IPS-11a (cell line): ENCODE results near the gene ATP5IF1.
A peak's percentile ranks its signal among the peaks of the same experiment; 100 is the strongest.

Experiments
- H3K4me3 ChIP-seq: one replicate; pipeline ENCODE4 v1.5.1; 2013; ENCODE audit warnings: low read depth, low read length, control low read depth

ATP5IF1 gene

DNA sequence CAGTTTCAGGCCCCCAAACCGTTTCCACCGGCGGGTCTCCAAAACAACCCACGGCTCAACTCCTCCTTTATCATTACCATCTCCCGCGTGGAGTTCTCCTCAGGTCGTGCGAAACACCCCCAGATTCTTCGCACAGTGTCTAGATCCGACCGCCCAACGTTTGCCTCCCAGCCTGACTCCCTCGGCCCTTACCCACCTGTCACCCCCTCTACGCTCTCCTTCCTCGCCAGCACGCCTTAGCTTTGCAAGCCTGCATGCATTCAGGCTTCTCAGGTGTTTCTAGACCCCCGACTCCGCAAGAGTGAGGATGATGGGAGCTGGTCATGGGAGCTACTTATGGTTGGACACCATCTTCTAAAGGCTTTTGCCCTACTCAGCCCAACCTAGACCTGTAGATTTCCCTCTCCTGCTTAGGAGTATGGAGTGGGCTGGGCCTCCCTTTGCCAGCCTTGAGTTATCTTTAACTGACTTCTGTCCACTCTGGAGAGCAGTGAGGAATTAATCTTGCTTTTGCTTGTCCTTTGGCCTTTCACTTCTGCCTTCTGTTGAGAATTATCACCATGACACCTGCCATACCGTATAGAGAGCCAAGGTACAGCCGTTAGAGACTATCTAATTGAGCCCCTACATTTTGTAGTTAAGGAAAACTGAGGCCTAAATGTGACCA lies 865 bp downstream of the ATP5IF1 start:
- H3K4me3 ChIP-seq, result peak overlapping the region; percentile 99

DNA sequence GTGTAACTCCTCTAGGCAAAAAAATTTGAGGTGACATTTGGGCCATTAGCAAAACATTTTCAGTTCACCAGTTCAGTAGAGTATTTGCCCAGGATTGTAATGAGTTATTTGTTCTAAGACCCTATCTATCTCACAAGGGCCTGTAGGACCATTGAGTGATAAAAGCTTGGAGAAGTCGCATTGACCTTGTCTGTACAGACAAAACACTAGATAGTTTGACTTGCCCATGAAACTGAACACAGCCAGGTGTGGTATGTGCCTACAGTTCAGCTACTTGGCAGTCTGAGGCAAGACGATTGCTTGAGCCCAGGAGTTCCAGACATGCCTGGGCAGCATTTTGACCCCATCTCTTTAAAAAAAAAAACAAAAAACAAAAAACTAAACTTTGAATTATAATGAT lies 3.1 kb downstream of the ATP5IF1 start:
- H3K4me3 ChIP-seq, result no peak overlapping the region

DNA sequence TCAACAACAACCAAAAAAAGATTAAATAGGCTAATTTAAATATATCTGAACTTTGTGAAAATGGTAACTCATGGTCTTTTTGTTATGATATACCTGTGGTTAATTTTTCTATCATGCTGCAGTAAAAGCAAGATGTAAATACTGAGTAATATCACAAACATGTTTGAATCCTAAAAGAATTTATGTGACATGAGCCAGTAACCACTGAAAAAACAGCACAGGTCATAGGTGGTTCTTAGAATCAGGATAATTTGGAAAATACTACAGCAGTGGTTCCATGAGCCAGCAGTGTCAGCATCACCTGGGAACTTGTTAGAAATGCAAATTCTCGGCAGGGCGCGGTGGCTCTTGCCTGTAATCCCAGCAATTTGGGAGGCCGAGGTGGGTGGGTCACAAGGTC lies 4.1 kb downstream of the ATP5IF1 start:
- no peak overlapping the region for H3K4me3 ChIP-seq

DNA sequence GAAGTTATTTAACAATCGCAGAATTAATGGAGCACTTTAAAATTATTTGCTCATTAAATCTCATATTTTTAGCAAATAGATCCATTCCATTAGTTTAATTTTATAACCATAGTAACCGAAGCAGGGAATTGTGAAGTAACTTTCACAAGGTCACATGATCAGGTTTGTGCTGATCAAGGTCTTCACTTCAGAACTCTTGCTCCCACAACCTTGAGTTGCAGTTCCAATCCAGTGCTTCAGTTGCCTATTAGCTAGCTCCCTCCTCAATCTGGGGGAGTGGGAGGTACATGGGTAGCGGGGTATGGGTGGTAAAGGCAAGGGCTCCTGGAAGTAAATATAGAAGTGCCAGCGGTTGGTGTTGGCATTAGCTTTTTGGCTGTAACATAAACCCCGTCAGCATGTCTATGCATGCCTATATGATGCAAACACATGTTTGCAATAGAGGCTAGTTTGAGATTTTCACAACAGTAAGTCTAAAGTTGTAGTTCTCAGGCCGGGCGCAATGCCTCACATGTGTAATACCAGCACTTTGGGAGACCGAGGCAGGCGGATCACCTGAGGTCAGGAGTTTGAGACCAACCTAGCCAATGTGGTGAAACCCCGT lies 5.8 kb downstream of the ATP5IF1 start:
- H3K4me3 ChIP-seq, result no peak overlapping the region

DNA sequence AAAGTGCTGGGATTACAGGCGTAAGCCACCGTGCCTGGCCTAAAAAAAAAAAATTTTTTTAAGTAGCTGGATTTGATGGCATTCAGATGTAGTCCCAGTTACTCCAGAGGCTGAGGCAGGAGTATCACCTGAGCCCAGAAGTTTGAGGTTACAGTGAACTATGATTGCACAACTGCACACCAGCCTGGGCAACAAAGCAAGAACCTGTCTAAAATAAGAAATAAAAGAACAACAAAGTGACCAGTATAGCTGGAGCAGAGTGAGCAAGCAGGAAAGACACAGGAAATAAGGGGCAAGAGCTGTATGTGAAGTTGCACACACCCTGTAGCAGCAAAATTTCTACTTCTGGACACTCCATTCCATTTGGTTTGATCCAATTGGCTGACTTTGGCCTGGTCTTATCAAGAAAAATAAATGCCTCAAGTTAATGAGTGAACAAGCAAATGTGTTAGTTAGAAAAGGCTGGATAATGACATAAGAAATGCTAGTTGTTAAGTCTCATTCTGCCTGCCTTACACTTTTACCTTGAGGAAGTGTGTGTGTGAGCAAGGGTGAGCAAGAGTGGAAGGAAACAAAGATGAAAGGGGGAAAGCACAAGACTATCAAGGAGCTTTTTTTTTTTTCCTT lies 7.9 kb downstream of the ATP5IF1 start:
- no peak overlapping the region for H3K4me3 ChIP-seq

DNA sequence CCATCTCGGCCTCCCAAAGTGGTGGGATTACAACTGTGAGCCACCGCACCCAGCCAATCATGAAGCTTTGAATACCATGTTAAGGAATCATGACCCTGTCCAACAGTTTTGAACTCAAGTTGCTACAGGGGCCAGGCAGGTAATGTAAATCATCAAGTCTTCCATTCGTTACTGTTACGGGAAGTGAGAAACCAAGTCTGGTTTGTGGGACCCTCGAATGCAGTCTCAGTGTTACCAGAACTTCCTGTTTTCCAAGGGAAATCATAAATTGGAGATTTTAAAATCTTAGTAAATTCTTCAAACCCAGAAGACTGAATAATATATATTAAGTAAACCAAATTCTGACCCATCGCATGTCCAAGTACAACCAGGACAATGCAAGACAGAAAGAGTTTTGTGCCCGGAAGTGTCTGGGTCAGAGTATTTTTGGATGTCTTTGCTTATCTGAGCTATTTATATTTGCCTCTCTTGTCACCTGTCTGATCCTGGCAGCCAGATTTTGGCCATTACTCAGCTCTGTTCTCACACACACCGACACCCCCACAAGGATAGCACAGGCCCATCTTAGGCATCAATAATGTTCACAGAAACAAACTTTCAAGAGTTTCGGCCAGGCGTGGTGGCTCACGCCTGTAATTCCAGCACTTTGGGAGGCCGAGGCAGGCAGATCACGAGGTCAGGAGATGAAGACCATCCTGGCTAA lies 8.8 kb downstream of the ATP5IF1 start:
- H3K4me3 ChIP-seq, result no peak overlapping the region

DNA sequence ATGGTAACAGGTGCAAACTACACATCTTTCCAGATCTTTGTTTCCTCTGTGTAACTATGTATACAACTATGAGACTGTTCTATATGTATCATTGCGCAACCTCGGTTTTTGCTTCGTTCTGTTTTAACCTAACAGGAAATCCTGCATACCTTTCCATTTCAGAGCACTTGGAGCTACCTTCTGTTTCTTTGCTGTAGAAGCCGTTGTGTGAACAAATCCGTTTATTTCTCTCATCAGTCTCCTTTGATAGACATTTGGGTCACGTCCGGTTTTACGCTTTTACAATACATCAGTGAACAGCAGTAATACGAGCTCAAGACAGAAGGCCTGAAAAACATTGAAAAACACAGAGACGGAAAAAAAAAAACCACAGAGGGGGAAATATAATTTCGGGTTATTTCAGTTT lies 10.5 kb downstream of the ATP5IF1 start:
- peak overlapping the region; percentile 35 for H3K4me3 ChIP-seq

DNA sequence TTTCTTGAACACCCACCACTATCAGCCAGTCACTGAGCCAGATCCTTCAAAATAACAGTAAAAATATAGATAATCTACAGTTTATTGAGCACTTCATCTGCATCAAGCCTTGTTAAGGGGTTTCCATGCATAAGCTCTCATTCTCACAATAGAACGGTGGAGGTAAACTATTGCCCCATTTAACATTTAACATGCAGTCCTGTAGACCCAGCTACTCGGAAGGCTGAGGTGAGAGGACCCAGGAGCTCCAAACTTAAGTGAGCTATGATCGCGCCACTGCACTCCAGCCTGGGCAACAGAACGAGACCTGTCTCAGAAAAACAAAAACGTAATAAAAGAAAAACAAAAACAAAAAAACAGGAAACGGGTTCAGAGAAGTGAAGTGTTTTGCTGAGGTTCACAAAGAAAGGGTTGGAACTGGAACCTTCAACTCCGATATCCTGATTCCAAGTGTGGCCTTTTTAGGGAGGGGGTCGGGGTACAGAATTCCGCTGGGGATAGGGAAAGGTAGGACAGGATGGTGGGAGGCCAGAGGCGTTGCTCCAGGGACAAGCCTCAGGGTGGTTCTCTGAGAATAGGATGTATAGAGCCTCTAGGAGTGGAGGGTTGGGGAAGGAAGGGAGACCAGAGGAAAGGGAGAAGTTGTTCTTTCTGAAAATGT lies 11.8 kb downstream of the ATP5IF1 start:
- H3K4me3 ChIP-seq, result no peak overlapping the region

DNA sequence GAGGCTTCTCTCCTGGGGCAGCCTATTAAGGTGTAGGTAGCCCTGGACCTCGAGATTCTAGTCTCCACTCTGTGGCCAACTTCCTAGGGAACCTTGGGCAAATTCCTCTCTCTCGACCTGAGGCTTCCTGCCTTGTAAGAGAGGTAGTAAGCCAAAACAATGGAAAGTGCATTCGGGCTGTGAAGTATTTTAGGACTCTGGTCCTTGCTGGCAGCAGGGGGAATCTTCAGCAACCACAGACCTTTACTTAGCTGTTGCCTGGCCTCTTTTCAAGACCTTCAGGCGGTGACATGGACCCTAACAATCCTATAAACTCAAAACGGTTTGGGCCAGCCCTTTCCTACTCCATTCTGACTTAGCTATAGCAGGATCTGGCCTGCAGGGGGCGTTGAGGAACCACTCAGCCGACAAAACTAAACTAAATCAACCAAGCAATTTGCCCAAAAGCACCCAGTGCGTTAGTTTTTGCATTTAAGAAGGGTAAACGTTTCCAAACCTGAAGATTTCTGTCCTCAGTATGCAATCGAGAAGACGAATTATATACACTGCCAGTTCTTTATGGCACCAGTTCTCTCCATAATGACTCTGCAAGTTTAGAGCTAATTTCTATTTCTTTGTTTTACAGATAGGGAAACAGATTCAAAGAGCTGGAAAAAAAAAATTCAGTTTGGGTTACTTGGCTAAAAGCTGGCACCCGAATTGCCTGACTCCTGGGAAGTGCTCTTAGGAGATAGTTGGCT lies 12.5 kb downstream of the ATP5IF1 start:
- no peak overlapping the region for H3K4me3 ChIP-seq

DNA sequence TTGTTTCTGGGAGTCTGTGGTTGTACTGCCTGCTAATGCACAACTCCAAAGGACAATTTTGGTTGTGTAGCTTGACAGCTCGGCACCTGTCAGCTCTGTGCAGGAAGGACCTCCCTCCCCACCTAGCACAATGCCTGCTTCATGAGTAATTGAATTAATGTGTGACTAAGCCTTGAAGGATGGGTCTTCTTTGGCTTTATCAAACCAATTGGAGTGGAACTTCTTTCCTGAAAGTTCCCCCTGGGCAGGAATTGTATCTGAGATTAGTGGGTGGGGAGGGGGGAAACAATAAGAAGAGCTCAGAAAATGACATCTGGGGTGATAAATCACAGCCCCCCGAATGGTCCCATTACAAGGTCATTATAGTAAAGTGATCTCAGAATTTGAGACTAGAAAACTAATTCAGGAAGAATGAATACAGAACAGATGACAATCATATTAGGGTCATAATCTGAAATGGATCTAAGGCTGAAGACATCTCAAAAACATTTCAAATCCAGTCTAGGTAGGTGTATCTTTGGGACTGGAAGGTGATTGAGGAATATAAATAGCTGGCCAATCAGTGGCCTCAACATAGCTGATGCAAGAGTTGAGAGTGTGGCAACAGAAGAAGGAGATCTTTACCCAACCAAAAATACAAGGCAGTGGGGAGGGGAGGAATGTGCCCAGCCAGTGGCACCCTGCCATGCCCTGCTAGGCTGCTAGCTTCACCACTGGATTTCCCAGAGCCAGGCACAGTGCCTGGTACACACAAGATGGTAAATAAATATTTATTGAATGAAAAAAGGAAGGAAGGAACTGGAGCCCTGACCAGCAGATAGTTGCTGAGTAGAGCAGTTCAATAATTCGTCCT lies 13.3 kb downstream of the ATP5IF1 start:
- no peak overlapping the region for H3K4me3 ChIP-seq

DNA sequence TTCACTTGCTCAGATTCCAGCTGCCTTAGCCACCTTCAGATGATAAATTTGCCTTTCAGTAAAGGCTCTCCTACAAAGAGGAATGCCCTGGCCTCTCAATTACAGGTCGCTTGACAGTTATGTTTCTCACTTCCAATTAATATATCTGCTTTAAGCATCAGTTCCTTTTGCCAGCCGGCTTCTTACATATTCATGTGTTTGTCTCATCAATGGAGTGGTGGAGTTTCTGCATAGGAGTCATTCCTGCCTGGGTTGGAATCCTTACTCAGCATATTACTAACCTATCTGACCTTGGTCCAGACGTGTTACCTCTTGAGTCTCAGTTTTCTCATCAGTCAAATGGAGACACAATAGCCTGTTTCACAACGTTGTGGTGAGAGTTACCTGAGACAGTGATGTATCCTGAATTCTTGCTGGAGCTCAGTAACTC lies 14.0 kb downstream of the ATP5IF1 start:
- no peak overlapping the region for H3K4me3 ChIP-seq

DNA sequence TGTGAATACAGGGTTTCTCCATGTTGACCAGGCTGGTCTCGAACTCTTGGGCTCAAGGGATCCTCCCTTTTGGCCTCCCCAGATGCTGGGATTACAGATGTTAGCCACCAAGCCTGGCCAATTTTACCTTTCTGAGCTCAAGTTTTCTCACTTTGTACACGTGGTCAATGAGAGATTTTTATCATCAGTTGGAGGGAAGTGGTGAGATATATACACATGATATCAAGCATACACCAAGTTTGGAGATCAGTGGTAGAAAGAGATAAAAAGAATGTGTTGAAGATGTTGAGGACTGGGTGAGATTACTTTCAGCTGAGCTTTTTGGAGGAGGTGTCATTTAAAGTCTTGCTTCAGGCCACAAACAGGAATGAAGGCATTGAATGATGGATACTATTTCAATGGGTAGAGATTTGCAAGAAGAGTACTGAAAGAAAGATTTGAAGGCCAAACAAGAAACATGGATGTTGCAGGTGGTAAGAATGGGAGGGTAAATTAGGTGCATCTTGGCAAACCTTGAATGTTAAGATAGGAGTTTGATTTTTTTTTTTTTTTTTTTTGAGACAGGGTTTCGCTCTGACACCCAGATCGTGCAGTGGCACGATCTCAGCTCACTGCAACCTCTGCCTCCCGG lies 20.4 kb downstream of the ATP5IF1 start:
- no peak overlapping the region for H3K4me3 ChIP-seq

DNA sequence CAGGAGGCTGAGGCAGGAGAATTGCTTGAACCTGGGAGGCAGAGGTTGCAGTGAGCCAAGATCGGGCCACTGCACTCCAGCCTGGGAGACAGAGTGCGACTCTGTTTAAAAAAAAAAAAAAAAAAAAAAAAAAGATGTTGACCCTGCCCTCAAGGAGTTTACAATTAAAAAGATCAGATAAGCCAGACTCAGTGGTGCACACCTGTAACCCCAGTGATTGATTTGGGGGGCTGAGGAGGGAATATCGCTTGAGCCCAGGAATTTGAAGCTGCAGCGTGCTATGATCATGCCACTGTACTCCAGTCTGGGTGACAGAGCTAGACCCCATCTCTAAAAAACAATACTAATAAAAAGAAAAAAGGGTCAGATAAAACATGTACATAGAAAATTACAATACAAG lies 21.8 kb downstream of the ATP5IF1 start:
- H3K4me3 ChIP-seq, result no peak overlapping the region

DNA sequence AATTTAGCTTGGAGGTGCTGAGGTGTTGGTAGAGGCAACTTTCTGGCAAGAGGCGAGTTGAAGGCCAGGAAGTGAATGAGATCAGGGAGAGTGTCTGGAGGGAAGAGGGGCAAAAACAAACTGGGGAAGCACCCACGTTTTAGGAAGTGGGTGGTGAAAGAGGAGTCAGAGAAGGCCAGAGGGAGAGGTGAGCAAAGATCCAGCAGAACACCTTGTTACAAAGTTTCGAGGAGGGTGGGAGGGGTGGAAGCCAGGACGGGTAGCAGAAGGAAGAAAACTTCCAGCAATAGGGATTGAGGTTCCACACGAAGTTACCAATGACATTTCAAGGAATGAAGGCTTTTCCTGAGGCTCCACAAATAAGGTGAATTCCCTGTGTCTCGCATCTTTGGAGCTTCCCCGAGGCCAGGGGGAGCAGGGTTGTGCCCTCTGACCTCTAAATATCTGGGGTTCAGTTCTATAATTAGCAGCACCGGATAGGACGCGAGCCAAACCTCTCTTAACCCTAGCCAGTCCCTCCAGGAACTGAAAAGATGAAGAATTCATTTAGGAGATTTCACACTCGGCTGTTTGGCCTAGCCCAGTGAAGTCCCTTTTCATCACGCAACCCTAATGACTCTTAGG lies 22.8 kb downstream of the ATP5IF1 start:
- peak overlapping the region; percentile 17 for H3K4me3 ChIP-seq

DNA sequence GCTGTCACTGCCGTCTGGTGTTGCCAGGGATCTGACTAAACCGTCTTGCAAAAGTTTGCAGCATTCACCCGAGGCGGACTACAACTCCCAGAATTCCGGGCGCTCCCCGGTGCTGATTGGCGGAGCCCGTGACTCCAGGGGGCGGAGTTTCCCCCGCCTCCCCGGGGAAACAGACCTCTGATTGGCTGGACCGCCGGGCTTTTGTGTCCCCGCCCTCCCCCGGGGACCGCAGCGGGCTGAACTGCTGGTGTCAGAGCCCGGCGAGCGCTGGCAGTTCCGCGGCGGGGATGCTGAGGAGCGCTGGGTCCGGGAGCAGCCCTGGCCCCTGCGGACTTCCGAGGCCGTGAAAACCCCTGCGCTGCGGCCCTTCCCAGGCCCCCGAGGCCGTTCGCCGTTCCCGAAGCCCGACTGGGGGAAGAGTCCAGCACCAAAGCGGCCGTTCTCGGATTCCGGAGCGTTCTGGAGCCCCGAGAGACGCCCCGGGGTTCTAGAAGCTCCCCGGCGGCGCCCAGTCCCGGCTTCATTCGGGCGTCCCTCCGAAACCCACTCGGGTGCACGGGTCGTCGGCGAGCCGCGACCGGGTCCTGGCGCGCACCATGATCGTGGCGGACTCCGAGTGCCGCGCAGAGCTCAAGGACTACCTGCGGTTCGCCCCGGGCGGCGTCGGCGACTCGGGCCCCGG lies 23.5 kb downstream of the ATP5IF1 start, which contains the start of gene SESN2:
Gene SESN2, plus strand, starts transcription at position 267 of the 682 bp plus-strand sequence. Its CDS starts 330 bp downstream, at position 597.
- peak within 1 kb of the TSS; percentile 91 for H3K4me3 ChIP-seq

DNA sequence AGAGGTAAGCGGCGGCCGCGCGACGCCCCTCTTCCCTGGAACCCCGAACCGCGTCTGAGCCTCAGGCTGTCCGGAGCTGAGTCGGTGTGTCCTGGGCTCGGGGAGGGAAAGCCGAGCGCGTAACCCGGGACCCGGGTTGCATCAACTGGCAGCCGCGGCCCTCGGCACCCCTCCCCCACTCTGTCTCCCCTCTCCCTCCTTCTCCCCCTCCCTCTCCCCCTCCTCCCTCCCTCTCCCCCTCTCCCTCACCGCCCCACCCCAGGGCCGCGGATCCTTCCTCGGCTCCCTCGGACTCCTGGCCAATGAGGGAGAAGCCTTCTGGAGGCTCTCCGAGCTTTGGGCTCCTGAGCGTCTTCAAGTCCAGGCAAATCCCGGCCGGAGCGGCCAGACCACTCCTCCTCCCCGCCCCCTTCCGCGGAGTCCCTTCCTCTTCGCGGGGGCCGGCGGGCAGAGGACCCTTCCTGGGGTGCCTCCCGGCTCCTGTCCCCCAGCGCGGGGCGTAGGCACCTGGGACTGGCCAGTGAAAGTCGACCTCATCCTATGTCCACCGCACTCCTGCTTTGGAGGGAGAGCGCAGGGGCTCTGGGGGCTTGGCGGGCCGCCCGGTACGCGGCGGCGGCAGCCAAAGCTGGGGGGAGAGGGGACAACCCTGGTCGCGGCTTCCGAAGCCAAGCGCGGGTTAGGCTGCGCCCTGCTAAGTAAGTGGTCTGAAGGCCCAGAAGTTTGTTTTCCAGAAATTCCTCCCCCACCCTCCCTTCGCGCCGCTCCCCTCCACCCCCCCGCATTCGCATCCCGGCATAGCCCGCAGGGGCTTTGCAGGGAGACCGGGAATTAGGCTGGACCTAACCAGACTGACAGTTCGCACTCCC lies 24.2 kb downstream of the ATP5IF1 start:
- peak overlapping the region; percentile 91 for H3K4me3 ChIP-seq

DNA sequence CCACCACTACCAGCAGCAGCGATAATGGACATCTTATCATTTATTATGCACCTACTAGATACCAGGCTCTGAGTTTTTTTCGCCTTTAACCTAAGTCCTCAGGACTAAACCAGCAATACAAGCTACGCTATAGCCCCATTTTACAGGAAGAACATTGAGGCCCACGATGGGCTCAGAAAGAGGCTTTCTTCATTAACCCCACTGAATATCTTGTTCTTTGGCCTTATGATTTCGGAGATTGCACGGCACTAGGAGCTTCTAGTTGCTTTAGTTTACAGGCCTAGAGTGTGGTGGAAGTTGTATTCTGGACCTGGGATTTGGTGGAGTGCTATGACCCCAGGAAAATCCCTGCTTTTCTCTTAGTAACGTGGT lies 24.9 kb downstream of the ATP5IF1 start:
- peak overlapping the region; percentile 91 for H3K4me3 ChIP-seq
